Peyer's patch (tissue), 4 donors: ENCODE results near the gene PLEKHM3. TPM values are rescaled to one million over a fixed set of nuclear protein-coding genes. Genes with fewer than 3 reads are reported as not detected.

Experiments used
- DNase-seq, 3 donors: peaks; one replicate each; pipeline ENCODE4 v3.0.0-alpha.2; 2017 to 2019
- H3K27ac ChIP-seq, 4 donors: fragments of 200-600 bp; sonication (generic); one replicate each; pipeline ENCODE4 v1.5.1; 2016 to 2019
- H3K27me3 ChIP-seq, 2 donors: fragments of 200-600 bp; sonication (generic); one replicate each; pipeline ENCODE4 v1.5.1; 2019
- H3K36me3 ChIP-seq, 3 donors: fragments of 200-600 bp; sonication (generic); one replicate each; pipeline ENCODE4 v1.5.1; 2016 to 2019
- H3K4me1 ChIP-seq, 4 donors: fragments of 200-600 bp; sonication (generic); one replicate each; pipeline ENCODE4 v1.5.1; 2016 to 2019
- H3K4me3 ChIP-seq, 4 donors: fragments of 200-600 bp; sonication (generic); 1 replicate in 3 of 4; 2 replicates in 1 of 4; pipeline ENCODE4 v1.5.1; 2016 to 2019; ENCODE audit warnings: mild to moderate bottlenecking in 1 of 4
- H3K9me3 ChIP-seq, 4 donors: fragments of 200-600 bp; sonication (generic); one replicate each; pipeline ENCODE4 v1.5.1; 2016 to 2019; ENCODE audit warnings: mild to moderate bottlenecking in 1 of 4
- POLR2A ChIP-seq, 2 donors: fragments of 450-650 bp; IDR thresholded peaks; one replicate each; pipeline ENCODE4 v1.5.1; 2017; ENCODE audit warnings: antibody characterized with exemption in 2 of 2, mild to moderate bottlenecking in 2 of 2, moderate library complexity in 2 of 2
- total RNA-seq, 4 donors: library from RNA; depleted of rRNA; stranded (reverse); fragments of >200 nt; gene quantifications; one replicate each; pipeline ENCODE4 v1.1.0, GENCODE V29; 2016
- TF ChIP-seq, protein P1 (sequence below), 6 experiments: fragments of 450-650 bp in 4 of 6; fragments of 200-600 bp in 2 of 6; sonication (generic) in 1 of 6; IDR thresholded peaks; one replicate each; pipeline ENCODE4 v1.5.1; 2017 to 2019; ENCODE audit warnings: antibody characterized with exemption in 6 of 6, mild to moderate bottlenecking in 3 of 6, moderate library complexity in 1 of 6

The PLEKHM3 gene
- total RNA-seq, 4 donors from 2014 or later: 14.4 to 45.4 (median 22.7) TPM

DNA sequence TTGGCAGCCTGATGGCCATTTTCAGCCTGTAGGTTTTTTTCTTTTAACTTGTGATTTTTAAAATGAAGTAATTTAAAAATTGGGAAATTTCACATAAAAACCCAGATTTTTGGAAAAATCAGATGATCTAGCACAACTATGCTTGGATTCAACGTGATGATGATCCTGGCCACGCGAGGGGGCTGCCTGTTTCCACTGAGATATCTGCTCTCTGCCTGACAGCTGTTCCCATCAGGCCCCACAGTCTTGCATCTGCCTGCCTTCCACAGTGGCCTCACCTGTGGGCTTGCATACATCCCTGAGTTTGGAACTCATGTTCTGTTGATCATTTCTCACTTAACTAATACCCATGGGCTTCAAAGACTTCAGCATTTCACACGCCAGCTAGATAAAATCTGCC is 163.5 kb downstream of the PLEKHM3 start:
- no peak for DNase-seq
- Histone ChIP-seq H3K9me3 (no peaks in the 10 kb centered on the region), H3K36me3 (no peaks in the 10 kb centered on the region), H3K4me3 (no peak overlapping the region), H3K27me3 (no peaks in the 10 kb centered on the region), H3K27ac (no peak overlapping the region), H3K4me1 (no peaks in the 10 kb centered on the region)
- TF ChIP-seq, protein P1, sequence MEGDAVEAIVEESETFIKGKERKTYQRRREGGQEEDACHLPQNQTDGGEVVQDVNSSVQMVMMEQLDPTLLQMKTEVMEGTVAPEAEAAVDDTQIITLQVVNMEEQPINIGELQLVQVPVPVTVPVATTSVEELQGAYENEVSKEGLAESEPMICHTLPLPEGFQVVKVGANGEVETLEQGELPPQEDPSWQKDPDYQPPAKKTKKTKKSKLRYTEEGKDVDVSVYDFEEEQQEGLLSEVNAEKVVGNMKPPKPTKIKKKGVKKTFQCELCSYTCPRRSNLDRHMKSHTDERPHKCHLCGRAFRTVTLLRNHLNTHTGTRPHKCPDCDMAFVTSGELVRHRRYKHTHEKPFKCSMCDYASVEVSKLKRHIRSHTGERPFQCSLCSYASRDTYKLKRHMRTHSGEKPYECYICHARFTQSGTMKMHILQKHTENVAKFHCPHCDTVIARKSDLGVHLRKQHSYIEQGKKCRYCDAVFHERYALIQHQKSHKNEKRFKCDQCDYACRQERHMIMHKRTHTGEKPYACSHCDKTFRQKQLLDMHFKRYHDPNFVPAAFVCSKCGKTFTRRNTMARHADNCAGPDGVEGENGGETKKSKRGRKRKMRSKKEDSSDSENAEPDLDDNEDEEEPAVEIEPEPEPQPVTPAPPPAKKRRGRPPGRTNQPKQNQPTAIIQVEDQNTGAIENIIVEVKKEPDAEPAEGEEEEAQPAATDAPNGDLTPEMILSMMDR (IDR thresholded peaks at IDR 0.05): no peak
- no peak for TF ChIP-seq POLR2A (IDR thresholded peaks at IDR 0.05)

DNA sequence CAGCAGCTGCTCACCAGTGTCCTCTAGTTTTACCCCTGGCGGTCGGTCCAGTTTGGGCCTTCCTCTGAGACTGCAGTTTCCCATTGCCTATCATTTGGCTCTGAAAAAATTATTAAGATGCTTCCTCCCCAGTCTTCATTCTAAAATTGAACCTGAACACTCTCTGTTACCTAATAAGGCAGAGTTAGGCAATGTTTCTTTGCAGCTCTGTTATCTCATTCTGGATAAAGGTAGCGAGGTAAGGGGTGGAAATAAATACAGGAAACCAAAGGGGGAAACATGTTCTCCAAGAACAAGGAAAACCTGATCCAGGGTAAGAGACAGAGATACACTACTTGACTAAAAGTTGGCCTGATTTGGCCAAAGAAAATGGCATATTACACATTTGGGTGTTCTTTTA is 164.6 kb downstream of the PLEKHM3 start:
- DNase-seq: no peak
- TF ChIP-seq POLR2A (IDR thresholded peaks at IDR 0.05): no peak
- TF ChIP-seq, protein P1 (IDR thresholded peaks at IDR 0.05): no peak
- Histone ChIP-seq H3K9me3 (no peaks in the 10 kb centered on the region), H3K27me3 (no peaks in the 10 kb centered on the region), H3K27ac (no peak overlapping the region), H3K4me1 (no peaks in the 10 kb centered on the region), H3K36me3 (no peaks in the 10 kb centered on the region), H3K4me3 (no peak overlapping the region)

DNA sequence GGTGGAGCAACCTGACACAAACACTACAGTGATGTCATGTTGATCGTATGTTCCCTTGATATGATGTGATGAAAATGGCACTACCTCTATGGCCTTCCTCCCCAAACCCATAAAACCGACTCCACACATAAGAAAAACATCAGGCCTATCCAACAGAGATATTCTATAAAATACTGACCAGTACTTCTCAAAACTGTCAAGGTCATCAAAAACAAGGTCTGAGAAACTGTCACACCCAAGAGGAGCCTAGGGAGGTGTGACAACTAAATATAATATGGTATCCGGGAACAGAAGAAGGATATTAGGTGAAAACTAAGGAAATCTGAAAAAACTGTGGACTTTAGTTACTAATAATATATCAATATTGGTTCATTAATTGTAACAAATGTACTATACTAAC is 169.7 kb downstream of the PLEKHM3 start:
- TF ChIP-seq POLR2A (IDR thresholded peaks at IDR 0.05): no peak
- Histone ChIP-seq H3K27me3 (no peaks in the 10 kb centered on the region), H3K9me3 (no peaks in the 10 kb centered on the region)

DNA sequence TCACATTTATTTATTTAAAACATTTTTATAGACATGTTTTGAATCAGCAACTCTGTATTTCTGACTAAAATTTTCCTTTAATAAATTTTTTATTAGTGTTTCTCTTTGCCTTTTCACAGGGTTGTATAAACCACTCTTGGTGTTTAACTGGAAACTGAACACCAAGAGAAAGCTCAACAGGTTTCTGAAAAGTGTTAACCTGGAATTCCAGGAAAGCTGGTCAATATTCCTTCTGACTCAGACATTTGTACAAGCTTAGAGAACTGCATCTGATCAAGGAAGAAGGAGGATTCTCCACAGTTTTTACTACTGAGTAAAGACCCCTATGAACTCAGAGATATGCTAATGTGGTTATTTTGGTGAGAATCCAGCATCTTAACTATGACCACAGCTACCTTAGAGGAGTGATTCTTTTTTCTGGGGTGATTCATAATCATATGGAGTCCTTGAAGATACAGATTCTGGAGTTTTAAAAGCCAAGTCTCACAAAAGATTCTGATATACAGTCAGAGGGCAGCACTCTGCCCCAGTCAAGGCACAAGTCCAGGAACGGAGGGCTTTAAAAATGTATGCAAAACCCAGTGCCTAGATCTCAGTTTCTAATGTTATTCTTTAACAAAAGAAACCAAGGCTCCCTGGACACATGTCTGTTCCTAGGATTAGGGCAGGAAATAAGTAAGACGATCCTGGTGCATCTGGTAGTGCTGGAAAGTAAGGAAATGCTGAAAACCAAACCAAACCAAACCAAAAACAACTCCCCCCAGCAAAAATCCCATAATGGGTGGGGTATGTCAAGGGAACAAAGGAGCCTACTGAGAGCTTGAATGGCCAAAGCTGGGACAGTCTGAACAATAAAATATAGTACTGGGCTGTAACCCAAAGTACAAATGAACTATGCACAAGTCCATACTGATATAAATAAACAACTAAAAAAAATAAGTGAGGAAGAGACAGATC is 170.6 kb downstream of the PLEKHM3 start:
- Histone ChIP-seq H3K4me3 (no peak overlapping the region), H3K4me1 (no peaks in the 10 kb centered on the region), H3K27ac (no peak overlapping the region), H3K9me3 (no peaks in the 10 kb centered on the region), H3K36me3 (no peaks in the 10 kb centered on the region), H3K27me3 (no peaks in the 10 kb centered on the region)
- DNase-seq: no peak
- TF ChIP-seq, protein P1 (IDR thresholded peaks at IDR 0.05): no peak
- no peak for TF ChIP-seq POLR2A (IDR thresholded peaks at IDR 0.05)

More for the DNA sequence above, 169.7 kb downstream of the PLEKHM3 start:
- Histone ChIP-seq H3K36me3 (no peaks in the 10 kb centered on the region), H3K4me1 (no peaks in the 10 kb centered on the region), H3K4me3 (no peak overlapping the region), H3K27ac (no peak overlapping the region)
- no peak for DNase-seq

DNA sequence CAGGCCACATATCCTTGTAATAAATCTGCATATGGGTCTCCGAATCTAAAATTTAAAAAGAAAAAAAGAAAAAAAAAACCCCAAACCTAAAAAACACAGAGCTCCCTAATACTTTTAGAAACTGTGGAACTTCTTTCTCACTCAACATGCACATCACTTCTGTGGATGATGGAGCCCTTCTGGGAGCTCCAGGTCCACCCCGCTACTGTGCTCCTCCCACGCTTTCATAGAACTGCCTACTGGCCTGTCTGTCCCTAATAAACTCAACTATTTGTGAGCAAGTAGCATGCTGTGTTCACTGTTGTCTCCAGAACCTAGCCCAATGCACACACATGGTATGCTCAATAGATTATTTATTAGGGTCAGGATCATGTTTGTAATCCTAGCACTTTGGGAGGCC is 172.5 kb downstream of the PLEKHM3 start:
- Histone ChIP-seq H3K4me3 (no peak overlapping the region), H3K9me3 (no peaks in the 10 kb centered on the region), H3K27ac (no peak overlapping the region), H3K36me3 (no peaks in the 10 kb centered on the region), H3K27me3 (no peaks in the 10 kb centered on the region), H3K4me1 (no peaks in the 10 kb centered on the region)
- no peak for DNase-seq
- TF ChIP-seq POLR2A (IDR thresholded peaks at IDR 0.05): no peak
- TF ChIP-seq, protein P1 (IDR thresholded peaks at IDR 0.05): no peak

DNA sequence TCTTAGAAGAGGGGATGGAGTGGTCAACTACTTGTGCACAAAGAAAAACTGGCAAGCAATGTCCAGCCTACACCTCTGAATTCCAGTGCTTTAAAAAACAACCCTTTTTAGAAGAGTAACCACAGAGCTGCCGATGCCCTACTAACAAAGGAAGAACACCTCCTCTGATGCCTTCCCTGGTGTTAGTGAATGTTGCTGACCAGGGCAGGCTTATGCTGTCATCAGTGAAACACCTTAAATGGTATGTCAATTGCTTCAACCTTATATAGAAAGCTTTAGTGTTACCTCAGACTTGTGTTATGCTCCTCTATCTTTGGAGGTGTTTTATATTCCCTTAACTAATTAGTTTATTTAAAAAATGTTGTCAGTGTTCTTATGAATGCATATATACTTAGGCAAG is 175.9 kb downstream of the PLEKHM3 start:
- Histone ChIP-seq H3K27me3 (no peaks in the 10 kb centered on the region), H3K9me3 (no peaks in the 10 kb centered on the region), H3K4me1 (peaks cover 0 to 16% (median 0%) of the 10 kb centered on the region in 4 donors), H3K36me3 (no peaks in the 10 kb centered on the region), H3K27ac (no peak overlapping the region), H3K4me3 (no peak overlapping the region)
- TF ChIP-seq, protein P1 (IDR thresholded peaks at IDR 0.05): no peak
- no peak for TF ChIP-seq POLR2A (IDR thresholded peaks at IDR 0.05)
- DNase-seq: no peak
